ENCODE results near the gene PPP1R9B.

Gene PPP1R9B

GRCh38 chr17:50107790-50108414 is 42.6 kb downstream of the PPP1R9B start:
- H3K9ac ChIP-seq (ENCODE audit: low read depth, low read length, poor library complexity) = no peak overlapping the region
- no peak overlapping the region for H3K27ac ChIP-seq (replicated peaks; ENCODE audit: low read length)

DNA sequence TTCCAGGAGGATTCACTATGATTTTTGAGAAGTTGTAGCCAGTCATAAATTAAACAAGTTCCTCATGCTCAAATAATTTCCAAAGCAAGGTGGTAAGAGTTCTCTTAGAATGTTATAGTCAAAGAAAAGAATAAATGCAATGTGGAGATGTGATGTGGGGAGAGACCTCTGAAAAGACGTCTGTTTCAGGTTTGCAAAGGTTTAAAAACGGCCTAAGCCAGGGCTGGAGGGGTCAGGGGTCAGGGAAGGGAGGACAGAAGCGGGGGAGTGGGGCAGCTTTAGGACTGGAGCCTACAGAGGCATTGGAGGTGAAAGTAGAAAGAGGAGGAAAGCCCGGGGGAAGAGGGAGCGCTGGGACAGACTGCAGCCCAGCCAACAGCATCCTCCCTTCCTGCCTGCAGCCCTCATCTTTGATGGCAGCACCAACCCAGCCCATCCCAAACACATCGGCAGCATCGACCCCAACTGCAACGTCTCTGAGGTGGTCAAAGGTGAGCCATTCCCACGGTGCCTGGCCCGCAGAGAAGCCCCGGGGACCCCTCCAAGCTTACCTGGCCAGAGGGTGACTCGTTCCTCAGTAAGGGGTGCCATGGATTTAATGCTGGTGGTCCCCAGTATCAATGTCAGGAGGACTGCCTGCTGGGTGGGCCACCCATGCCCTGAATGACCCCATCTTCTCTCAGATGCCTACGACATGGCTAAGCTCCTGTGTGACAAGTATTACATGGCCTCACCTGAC is 43.9 kb downstream of the PPP1R9B start:
- Histone ChIP-seq H3K9ac (ENCODE audit: low read depth, low read length, poor library complexity) (peak overlapping the region; percentile 63), H3K27me3 (ENCODE audit: control insufficient read depth in 3 of 3, insufficient read depth in 3 of 3, low read depth in 1 of 3, low read length in 3 of 3) (no peaks in the 10 kb centered on the region), H2BK15ac (ENCODE audit: low read length) (no peak overlapping the region), H3K4me2 (ENCODE audit: insufficient read depth, low read length, poor library complexity, severe bottlenecking) (no peak overlapping the region), H3K27ac (replicated peaks; ENCODE audit: low read length) (no peak overlapping the region), H3K23ac (ENCODE audit: low read depth, low read length, poor library complexity) (no peak overlapping the region), H3K4me3 (ENCODE audit: low read length in 2 of 2) (no peak overlapping the region), H4K8ac (ENCODE audit: low read depth, low read length) (peak overlapping the region; percentile 65), H3K4ac (ENCODE audit: low read length) (no peak overlapping the region), H2BK5ac (ENCODE audit: low read length) (no peak overlapping the region), H2AFZ (ENCODE audit: low read length) (no peak overlapping the region), H2BK120ac (ENCODE audit: low read depth, low read length) (no peak overlapping the region), H2AK5ac (ENCODE audit: low read depth, low read length) (peak overlapping the region; percentile 30), H2BK12ac (ENCODE audit: low read length) (peak overlapping the region; percentile 66), H4K91ac (ENCODE audit: low read depth, low read length, poor library complexity) (no peak overlapping the region), H3K79me1 (ENCODE audit: low read depth, low read length) (peaks cover 4% of the 10 kb centered on the region), H3K36me3 (replicated peaks in 1 of 2; ENCODE audit: control insufficient read depth in 2 of 2, insufficient read depth in 2 of 2, low read length in 2 of 2) (peaks cover 16 to 36% of the 10 kb centered on the region in 2 donors), H3K18ac (ENCODE audit: low read length) (peak overlapping the region; percentile 90), H3K9me3 (replicated peaks in 1 of 2; ENCODE audit: control insufficient read depth in 2 of 2, insufficient read depth in 1 of 2, low read depth in 1 of 2, low read length in 2 of 2) (no peaks in the 10 kb centered on the region), H3K14ac (ENCODE audit: low read length) (peak overlapping the region; percentile 38), H3K4me1 (ENCODE audit: control insufficient read depth in 2 of 2, insufficient read depth in 1 of 2, low read depth in 1 of 2, low read length in 2 of 2) (peaks cover 16 to 24% of the 10 kb centered on the region in 2 donors)
- no CpG with 5 or more reads among the region's 13 CpGs for WGBS, 2 donors (ENCODE audit: extremely low coverage in 2 of 2, insufficient read length in 2 of 2, insufficient replicate concordance in 1 of 2)
- no peak for DNase-seq (ENCODE audit: low spot score)

More at GRCh38 chr17:50107790-50108414, 42.6 kb downstream of the PPP1R9B start:
- no peak overlapping the region for H2AK5ac ChIP-seq (ENCODE audit: low read depth, low read length)
- H4K8ac ChIP-seq (ENCODE audit: low read depth, low read length) = no peak overlapping the region
- no peak overlapping the region for H2AFZ ChIP-seq (ENCODE audit: low read length)
- no peak overlapping the region for H2BK15ac ChIP-seq (ENCODE audit: low read length)
- no peak overlapping the region for H3K23ac ChIP-seq (ENCODE audit: low read depth, low read length, poor library complexity)
- H3K27me3 ChIP-seq (ENCODE audit: control insufficient read depth in 3 of 3, insufficient read depth in 3 of 3, low read depth in 1 of 3, low read length in 3 of 3) = no peaks in the 10 kb centered on the region
- H3K4me3 ChIP-seq (ENCODE audit: low read length in 2 of 2) = no peak overlapping the region
- no peak overlapping the region for H3K4ac ChIP-seq (ENCODE audit: low read length)
- H2BK120ac ChIP-seq (ENCODE audit: low read depth, low read length) = no peak overlapping the region
- H3K79me1 ChIP-seq (ENCODE audit: low read depth, low read length) = peaks cover 2% of the 10 kb centered on the region
- no peak overlapping the region for H2BK12ac ChIP-seq (ENCODE audit: low read length)
- H3K4me2 ChIP-seq (ENCODE audit: insufficient read depth, low read length, poor library complexity, severe bottlenecking) = no peak overlapping the region
- H2BK5ac ChIP-seq (ENCODE audit: low read length) = peak overlapping the region; percentile 66
- no peak overlapping the region for H4K91ac ChIP-seq (ENCODE audit: low read depth, low read length, poor library complexity)
- WGBS, 2 donors (ENCODE audit: extremely low coverage in 2 of 2, insufficient read length in 2 of 2, insufficient replicate concordance in 1 of 2) = no CpG with 5 or more reads among the region's 10 CpGs
- peaks cover 17 to 25% of the 10 kb centered on the region in 2 donors for H3K4me1 ChIP-seq (ENCODE audit: control insufficient read depth in 2 of 2, insufficient read depth in 1 of 2, low read depth in 1 of 2, low read length in 2 of 2)
- peaks cover 16 to 36% of the 10 kb centered on the region in 2 donors for H3K36me3 ChIP-seq (replicated peaks in 1 of 2; ENCODE audit: control insufficient read depth in 2 of 2, insufficient read depth in 2 of 2, low read length in 2 of 2)
- no peaks in the 10 kb centered on the region for H3K9me3 ChIP-seq (replicated peaks in 1 of 2; ENCODE audit: control insufficient read depth in 2 of 2, insufficient read depth in 1 of 2, low read depth in 1 of 2, low read length in 2 of 2)
- H3K14ac ChIP-seq (ENCODE audit: low read length) = no peak overlapping the region
- no peak for DNase-seq (ENCODE audit: low spot score)
- H3K18ac ChIP-seq (ENCODE audit: low read length) = peak overlapping the region; percentile 13

- Histone ChIP-seq H3K4me2 (ENCODE audit: insufficient read depth, low read length, poor library complexity, severe bottlenecking) (no peak overlapping the region), H3K27ac (replicated peaks; ENCODE audit: low read length) (no peak overlapping the region), H3K4me3 (ENCODE audit: low read length in 2 of 2) (no peak overlapping the region), H4K91ac (ENCODE audit: low read depth, low read length, poor library complexity) (no peak overlapping the region), H3K9ac (ENCODE audit: low read depth, low read length, poor library complexity) (no peak overlapping the region), H3K14ac (ENCODE audit: low read length) (no peak overlapping the region), H2BK12ac (ENCODE audit: low read length) (no peak overlapping the region), H3K79me1 (ENCODE audit: low read depth, low read length) (peaks cover 4% of the 10 kb centered on the region), H2BK5ac (ENCODE audit: low read length) (no peak overlapping the region), H2BK120ac (ENCODE audit: low read depth, low read length) (no peak overlapping the region), H3K4ac (ENCODE audit: low read length) (no peak overlapping the region), H3K27me3 (ENCODE audit: control insufficient read depth in 3 of 3, insufficient read depth in 3 of 3, low read depth in 1 of 3, low read length in 3 of 3) (no peaks in the 10 kb centered on the region), H4K8ac (ENCODE audit: low read depth, low read length) (no peak overlapping the region), H2AFZ (ENCODE audit: low read length) (no peak overlapping the region), H3K18ac (ENCODE audit: low read length) (peak overlapping the region; percentile 23), H3K9me3 (replicated peaks in 1 of 2; ENCODE audit: control insufficient read depth in 2 of 2, insufficient read depth in 1 of 2, low read depth in 1 of 2, low read length in 2 of 2) (no peaks in the 10 kb centered on the region), H2BK15ac (ENCODE audit: low read length) (no peak overlapping the region), H2AK5ac (ENCODE audit: low read depth, low read length) (peak overlapping the region; percentile 1), H3K23ac (ENCODE audit: low read depth, low read length, poor library complexity) (no peak overlapping the region), H3K36me3 (replicated peaks in 1 of 2; ENCODE audit: control insufficient read depth in 2 of 2, insufficient read depth in 2 of 2, low read length in 2 of 2) (peaks cover 15 to 33% of the 10 kb centered on the region in 2 donors), H3K4me1 (ENCODE audit: control insufficient read depth in 2 of 2, insufficient read depth in 1 of 2, low read depth in 1 of 2, low read length in 2 of 2) (peaks cover 20 to 25% of the 10 kb centered on the region in 2 donors)
- no peak for DNase-seq (ENCODE audit: low spot score)
- no CpG with 5 or more reads among the region's 21 CpGs for WGBS, 2 donors (ENCODE audit: extremely low coverage in 2 of 2, insufficient read length in 2 of 2, insufficient replicate concordance in 1 of 2)
These were observed 44.7 kb downstream of the PPP1R9B start for GRCh38 chr17:50105811-50106210.

DNA sequence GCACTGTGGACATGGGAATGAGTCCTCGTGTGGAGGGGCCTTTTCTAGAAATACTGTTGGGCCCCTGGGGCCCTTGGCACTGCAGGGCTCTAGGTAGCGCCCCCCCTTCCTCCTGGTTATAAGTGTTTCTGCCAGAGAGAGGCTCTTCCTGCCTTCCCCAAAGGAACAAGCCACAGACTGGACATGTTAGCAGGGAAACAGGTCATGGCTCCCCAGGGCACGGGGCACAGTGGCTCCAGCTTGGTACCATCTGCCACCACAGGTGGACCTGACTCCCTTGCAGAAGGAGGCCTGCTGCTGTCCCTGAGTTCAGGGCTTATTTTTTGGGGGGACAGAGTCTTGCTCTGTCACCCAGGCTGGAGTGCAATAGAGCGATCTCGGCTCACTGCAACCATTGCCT is 46.5 kb downstream of the PPP1R9B start:
- Histone ChIP-seq H2BK12ac (ENCODE audit: low read length) (no peak overlapping the region), H3K4me3 (ENCODE audit: low read length in 2 of 2) (no peak overlapping the region), H3K9me3 (replicated peaks in 1 of 2; ENCODE audit: control insufficient read depth in 2 of 2, insufficient read depth in 1 of 2, low read depth in 1 of 2, low read length in 2 of 2) (no peaks in the 10 kb centered on the region), H4K91ac (ENCODE audit: low read depth, low read length, poor library complexity) (no peak overlapping the region), H2AFZ (ENCODE audit: low read length) (no peak overlapping the region), H4K8ac (ENCODE audit: low read depth, low read length) (no peak overlapping the region), H3K79me1 (ENCODE audit: low read depth, low read length) (peaks cover 4% of the 10 kb centered on the region), H3K23ac (ENCODE audit: low read depth, low read length, poor library complexity) (no peak overlapping the region), H3K4me2 (ENCODE audit: insufficient read depth, low read length, poor library complexity, severe bottlenecking) (no peak overlapping the region), H3K14ac (ENCODE audit: low read length) (no peak overlapping the region), H2BK15ac (ENCODE audit: low read length) (no peak overlapping the region), H3K4ac (ENCODE audit: low read length) (no peak overlapping the region), H2BK5ac (ENCODE audit: low read length) (no peak overlapping the region), H3K4me1 (ENCODE audit: control insufficient read depth in 2 of 2, insufficient read depth in 1 of 2, low read depth in 1 of 2, low read length in 2 of 2) (peaks cover 21 to 24% of the 10 kb centered on the region in 2 donors), H2BK120ac (ENCODE audit: low read depth, low read length) (no peak overlapping the region), H3K27ac (replicated peaks; ENCODE audit: low read length) (no peak overlapping the region), H3K36me3 (replicated peaks in 1 of 2; ENCODE audit: control insufficient read depth in 2 of 2, insufficient read depth in 2 of 2, low read length in 2 of 2) (peaks cover 7 to 19% of the 10 kb centered on the region in 2 donors), H3K18ac (ENCODE audit: low read length) (peak overlapping the region; percentile 42), H2AK5ac (ENCODE audit: low read depth, low read length) (peak overlapping the region; percentile 29), H3K9ac (ENCODE audit: low read depth, low read length, poor library complexity) (no peak overlapping the region), H3K27me3 (ENCODE audit: control insufficient read depth in 3 of 3, insufficient read depth in 3 of 3, low read depth in 1 of 3, low read length in 3 of 3) (no peaks in the 10 kb centered on the region)
- no peak for DNase-seq (ENCODE audit: low spot score)
- no CpG with 5 or more reads among the region's 5 CpGs for WGBS, 2 donors (ENCODE audit: extremely low coverage in 2 of 2, insufficient read length in 2 of 2, insufficient replicate concordance in 1 of 2)

All from neuronal stem cell (in vitro differentiated cells).